NT2/D1 (cell line): ENCODE data around the gene VSX1.

ENCODE experiments used
- DNase-seq: peaks from one replicate; pipeline ENCODE4 v3.0.0-alpha.2; 2011; ENCODE audit warnings: low read depth, low spot score
- H3K27me3 ChIP-seq: 2 replicates; pipeline ENCODE4 v1.6.0; 2011; ENCODE audit warnings: mild to moderate bottlenecking; ENCODE audit not compliant: insufficient read length, insufficient read depth
- H3K36me3 ChIP-seq: 2 replicates; pipeline ENCODE4 v1.6.1; 2011; ENCODE audit warnings: mild to moderate bottlenecking, low read length, mixed read lengths; ENCODE audit not compliant: insufficient read depth, insufficient read length
- H3K4me1 ChIP-seq: 2 replicates; pipeline ENCODE4 v1.5.1; 2011; ENCODE audit not compliant: insufficient read depth, insufficient read length
- H3K4me3 ChIP-seq: 2 replicates; pipeline ENCODE4 v1.5.1; 2011; ENCODE audit warnings: low read depth; ENCODE audit not compliant: insufficient read length
- H3K9ac ChIP-seq: 2 replicates; pipeline ENCODE4 v1.6.0; 2011; ENCODE audit warnings: low read depth; ENCODE audit not compliant: insufficient read length
- H3K9me3 ChIP-seq: 2 replicates; pipeline ENCODE4 v1.5.1; 2011; ENCODE audit warnings: mild to moderate bottlenecking, low read length; ENCODE audit not compliant: insufficient read depth
- SUZ12 ChIP-seq: IDR thresholded peaks from 2 replicates; pipeline ENCODE4 v1.6.1; 2011; ENCODE audit not compliant: insufficient read length, insufficient read depth; ENCODE audit errors: extremely low read depth
- YY1 ChIP-seq: IDR thresholded peaks from 2 replicates; pipeline ENCODE4 v1.6.1; 2011; ENCODE audit not compliant: insufficient read length, insufficient read depth
- ZNF274 ChIP-seq: IDR thresholded peaks from 2 replicates; pipeline ENCODE4 v1.6.1; 2011; ENCODE audit warnings: mild to moderate bottlenecking, low read depth, low read length

VSX1 gene

GRCh38 chr20:25120920-25121319, 39.0 kb upstream of the VSX1 start:
- Histone ChIP-seq H3K27me3 (no peaks in the 10 kb centered on the region), H3K9ac (no peak overlapping the region), H3K36me3 (no peaks in the 10 kb centered on the region), H3K4me3 (no peak overlapping the region), H3K4me1 (no peaks in the 10 kb centered on the region), H3K9me3 (no peaks in the 10 kb centered on the region)
- no peak for DNase-seq
- TF ChIP-seq ZNF274 (no peak), YY1 (no peak), SUZ12 (no peak)

DNA sequence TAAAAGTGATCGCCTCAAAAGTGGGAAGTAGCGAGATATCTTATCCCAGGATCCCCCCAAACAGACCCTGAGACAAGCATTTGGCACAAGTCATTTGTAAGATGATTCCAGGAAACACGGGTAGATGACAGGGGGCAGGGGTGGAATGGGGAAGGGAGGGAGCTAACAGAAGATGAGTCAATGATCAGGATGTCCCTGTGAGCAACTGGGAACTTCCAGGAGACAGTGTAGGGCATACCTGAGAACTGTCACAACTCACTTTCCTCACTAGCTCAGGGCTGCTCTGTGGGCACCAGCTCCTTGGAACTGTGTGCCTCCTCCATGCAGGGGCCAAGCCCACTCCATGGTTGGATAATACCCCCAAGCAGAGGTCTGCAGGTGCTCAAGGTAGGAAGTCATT, 38.5 kb upstream of the VSX1 start:
- Histone ChIP-seq H3K4me3 (no peak overlapping the region), H3K36me3 (no peaks in the 10 kb centered on the region), H3K9me3 (no peaks in the 10 kb centered on the region), H3K27me3 (no peaks in the 10 kb centered on the region), H3K4me1 (no peaks in the 10 kb centered on the region), H3K9ac (no peak overlapping the region)
- no peak for DNase-seq
- TF ChIP-seq ZNF274 (no peak), SUZ12 (no peak), YY1 (no peak)

DNA sequence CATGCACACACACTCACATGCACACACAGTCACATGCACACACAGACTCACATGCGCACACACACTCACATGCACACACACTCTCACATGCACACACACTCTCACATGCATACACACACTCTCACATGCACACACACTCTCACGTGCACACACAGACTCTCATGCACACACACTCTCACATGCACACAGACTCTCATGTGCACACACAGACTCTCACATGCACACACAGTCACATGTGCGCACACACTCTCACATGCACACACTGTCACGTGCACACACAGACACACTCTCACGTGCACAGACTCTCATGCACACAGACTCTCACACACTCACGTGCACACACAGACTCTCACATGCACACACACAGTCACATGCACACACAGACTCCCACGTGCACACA, 36.6 kb upstream of the VSX1 start:
- H3K27me3 ChIP-seq, result no peaks in the 10 kb centered on the region
- TF ChIP-seq ZNF274 (no peak), YY1 (no peak), SUZ12 (no peak)

GRCh38 chr20:25117990-25118389, 36.0 kb upstream of the VSX1 start:
- Histone ChIP-seq H3K9ac (no peak overlapping the region), H3K36me3 (no peaks in the 10 kb centered on the region), H3K27me3 (no peaks in the 10 kb centered on the region), H3K9me3 (no peaks in the 10 kb centered on the region), H3K4me3 (no peak overlapping the region), H3K4me1 (no peaks in the 10 kb centered on the region)
- no peak for TF ChIP-seq YY1
- no peak for TF ChIP-seq SUZ12
- no peak for TF ChIP-seq ZNF274
- no peak for DNase-seq

More for the DNA sequence above, 36.6 kb upstream of the VSX1 start:
- no peaks in the 10 kb centered on the region for H3K4me1 ChIP-seq
- no peaks in the 10 kb centered on the region for H3K9me3 ChIP-seq
- DNase-seq, result no peak
- H3K4me3 ChIP-seq, result no peak overlapping the region
- H3K36me3 ChIP-seq, result no peaks in the 10 kb centered on the region
- H3K9ac ChIP-seq, result no peak overlapping the region

DNA sequence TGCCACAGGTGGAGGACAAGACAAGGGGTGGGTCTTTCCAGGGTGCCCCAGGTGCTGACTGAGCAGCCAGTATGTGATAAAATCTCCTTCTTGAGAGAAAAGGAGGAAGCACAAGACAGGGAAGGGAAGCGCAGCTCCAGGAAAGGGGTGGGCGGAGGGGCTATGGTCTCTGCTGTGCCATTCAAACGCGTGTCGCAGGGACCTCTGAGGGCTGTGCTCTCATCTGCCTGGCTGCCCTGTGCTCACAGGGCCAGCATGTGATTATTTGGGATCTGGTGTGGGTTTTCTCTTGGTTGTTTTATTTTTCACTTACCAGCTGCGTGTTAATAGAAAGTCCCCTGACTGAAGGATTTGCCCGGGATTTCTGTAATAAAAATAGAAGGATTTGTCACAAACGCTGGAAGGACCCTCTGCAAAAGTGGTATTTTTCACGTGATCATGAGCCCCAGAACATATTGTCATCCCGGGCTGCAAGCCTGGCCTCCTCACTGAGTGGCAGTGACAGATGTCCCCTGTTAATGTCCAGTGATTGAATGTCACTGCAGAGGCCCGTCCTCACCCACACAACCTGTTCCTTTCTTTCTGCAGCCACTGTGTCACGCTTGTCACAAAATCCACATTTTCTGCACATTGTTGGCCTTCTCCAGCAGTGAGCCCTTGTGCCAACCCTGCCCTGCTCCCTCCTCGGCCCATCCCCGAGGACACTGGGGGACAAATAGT, 35.0 kb upstream of the VSX1 start:
- H3K4me3 ChIP-seq, result no peak overlapping the region
- no peaks in the 10 kb centered on the region for H3K27me3 ChIP-seq
- no peaks in the 10 kb centered on the region for H3K36me3 ChIP-seq
- no peak for DNase-seq
- no peak overlapping the region for H3K9ac ChIP-seq
- TF ChIP-seq ZNF274, result no peak
- no peak for TF ChIP-seq YY1
- no peak for TF ChIP-seq SUZ12
- H3K9me3 ChIP-seq, result no peaks in the 10 kb centered on the region
- H3K4me1 ChIP-seq, result no peaks in the 10 kb centered on the region

DNA sequence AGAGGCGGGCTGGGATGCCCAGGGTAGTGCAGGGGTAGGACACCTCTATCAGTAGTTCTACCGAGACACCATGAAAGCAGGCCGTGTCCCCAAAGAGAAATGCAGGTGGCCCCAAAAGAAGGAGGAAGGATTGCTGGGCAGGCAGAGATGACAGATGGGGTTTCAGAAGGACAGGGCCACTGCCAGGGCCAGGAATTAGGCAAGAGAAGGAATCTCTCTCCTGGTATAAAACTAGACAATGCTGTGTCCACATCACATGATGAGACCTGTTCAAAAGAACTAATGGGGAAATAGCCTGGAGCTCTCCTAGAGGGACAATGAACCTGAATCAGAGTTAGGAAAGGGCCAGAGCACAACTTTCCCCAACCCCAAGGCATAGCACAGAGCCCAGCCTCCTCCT, 21.6 kb upstream of the VSX1 start:
- no peak for DNase-seq
- H3K4me1 ChIP-seq, result no peaks in the 10 kb centered on the region
- no peak overlapping the region for H3K9ac ChIP-seq
- no peak overlapping the region for H3K4me3 ChIP-seq
- H3K27me3 ChIP-seq, result no peaks in the 10 kb centered on the region
- H3K9me3 ChIP-seq, result no peaks in the 10 kb centered on the region
- no peak for TF ChIP-seq ZNF274
- no peaks in the 10 kb centered on the region for H3K36me3 ChIP-seq

DNA sequence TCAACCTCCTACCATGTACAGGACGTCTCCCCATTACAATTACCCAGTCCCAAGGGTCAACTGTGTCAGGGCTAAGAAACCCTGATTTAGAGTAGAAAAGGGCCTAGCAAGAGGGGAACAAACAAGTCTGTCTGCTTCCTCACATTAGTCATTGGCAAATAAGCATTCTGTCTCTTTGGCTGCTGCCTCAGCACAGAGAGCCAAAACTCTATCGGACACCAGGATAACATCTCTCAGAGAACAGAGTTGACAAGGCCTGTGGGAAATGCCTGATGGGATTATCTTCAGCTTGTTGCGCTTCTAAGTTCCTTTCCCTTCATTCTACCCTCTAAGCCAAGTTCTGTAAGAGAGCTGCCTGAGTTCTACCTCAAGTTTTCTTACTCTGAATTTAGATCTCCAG, 19.0 kb upstream of the VSX1 start:
- Histone ChIP-seq H3K4me1 (no peaks in the 10 kb centered on the region), H3K27me3 (no peaks in the 10 kb centered on the region), H3K9me3 (no peaks in the 10 kb centered on the region), H3K4me3 (no peak overlapping the region), H3K9ac (no peak overlapping the region), H3K36me3 (no peaks in the 10 kb centered on the region)
- TF ChIP-seq ZNF274 (no peak), SUZ12 (no peak), YY1 (no peak)
- DNase-seq, result no peak

DNA sequence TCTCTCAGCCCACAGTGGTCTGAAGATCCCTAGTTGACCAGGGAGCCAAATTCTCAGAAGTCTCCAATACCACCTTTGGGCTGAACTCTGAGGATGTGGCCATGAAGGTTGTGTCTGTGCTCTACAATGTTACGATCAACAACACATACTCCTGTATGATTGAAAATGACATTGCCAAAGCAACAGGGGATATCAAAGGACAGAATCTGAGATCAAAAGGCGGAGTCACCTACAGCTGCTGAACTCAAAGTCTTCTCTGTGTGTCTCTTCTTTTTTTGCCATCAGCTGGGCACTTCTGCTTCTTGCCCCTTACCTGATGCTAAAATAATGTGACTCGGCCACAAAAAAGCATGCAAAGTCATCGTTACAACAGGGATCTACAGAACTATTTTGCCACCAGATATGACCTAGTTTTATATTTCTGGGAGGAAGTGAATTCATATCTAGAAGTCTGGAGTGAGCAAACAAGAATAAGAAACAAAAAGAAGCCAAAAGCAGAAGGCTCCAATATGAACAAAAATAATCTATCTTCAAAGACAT, 17.7 kb upstream of the VSX1 start:
- no peak overlapping the region for H3K9ac ChIP-seq
- H3K9me3 ChIP-seq, result no peaks in the 10 kb centered on the region
- H3K4me1 ChIP-seq, result no peaks in the 10 kb centered on the region
- TF ChIP-seq SUZ12 (no peak), YY1 (no peak), ZNF274 (no peak)
- H3K36me3 ChIP-seq, result no peaks in the 10 kb centered on the region
- H3K4me3 ChIP-seq, result no peak overlapping the region
- no peak for DNase-seq
- H3K27me3 ChIP-seq, result no peaks in the 10 kb centered on the region
